DMS153 treated with DMSO at 0.1 percent for 48 hours (cell line): ENCODE data around the gene COPS3.

Source experiments
- DNase-seq: peaks from one replicate; lab custom pipeline; 2025; ENCODE audit not compliant: unreplicated experiment; lab: John Stamatoyannopoulos, UW

Gene COPS3

DNA sequence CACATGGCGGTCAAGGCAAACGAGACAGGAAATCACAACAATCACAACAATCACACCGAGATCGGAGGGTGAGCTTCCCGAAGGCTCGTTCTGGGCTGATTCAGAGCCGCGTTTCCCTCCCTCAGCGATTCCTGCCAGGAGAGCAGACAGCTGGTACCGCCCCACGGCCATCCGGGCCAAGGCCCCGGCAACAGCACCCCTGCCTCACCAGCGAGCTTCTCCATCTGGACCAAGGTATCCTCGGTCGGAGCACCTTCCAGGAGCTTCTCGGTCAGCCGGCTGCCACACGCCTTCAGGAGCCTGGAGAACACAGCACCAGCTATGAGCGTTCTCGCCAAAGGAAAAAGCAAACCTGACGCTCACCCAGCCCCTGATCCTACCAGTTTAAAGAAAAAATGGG is 59.7 kb downstream of the COPS3 start:
- DNase-seq = no peak

DNA sequence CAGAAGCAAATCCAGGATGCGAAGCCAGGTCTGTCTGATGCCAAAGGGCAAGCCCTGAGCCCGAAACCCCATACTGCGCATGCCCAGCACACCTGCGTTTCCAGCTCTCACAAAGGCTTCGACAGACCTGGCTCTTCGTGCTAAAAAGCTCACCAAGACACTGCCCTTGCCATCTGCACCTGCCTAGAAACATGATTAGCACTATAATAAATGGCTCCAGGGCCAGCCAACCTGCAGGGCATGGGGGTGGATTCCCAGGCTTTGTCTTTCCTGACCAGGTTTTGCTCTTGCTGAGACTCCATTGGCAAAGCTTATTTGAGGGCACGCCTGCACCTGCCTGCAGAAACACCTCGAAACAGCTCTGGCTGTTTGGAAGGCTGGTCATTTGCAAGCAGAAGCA is 60.5 kb downstream of the COPS3 start:
- DNase-seq = no peak

DNA sequence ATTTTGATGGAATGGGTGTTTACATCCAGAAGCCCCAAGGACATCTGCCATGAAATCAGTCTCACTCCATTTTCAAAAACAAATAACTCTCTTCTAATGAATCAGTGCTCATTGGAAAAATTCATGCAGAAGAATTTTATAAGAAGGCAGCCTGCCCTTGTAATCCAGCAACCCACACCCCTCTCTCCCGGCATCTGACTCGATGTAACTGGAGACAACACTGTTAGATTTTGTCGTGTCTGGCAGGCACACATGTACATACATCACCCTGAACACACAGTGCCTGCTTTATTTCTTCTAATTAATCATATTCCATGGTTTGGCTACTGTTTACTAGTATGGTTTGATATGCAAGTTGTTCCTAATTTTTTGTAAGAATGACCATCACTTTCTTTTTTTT is 63.1 kb downstream of the COPS3 start:
- DNase-seq = no peak

DNA sequence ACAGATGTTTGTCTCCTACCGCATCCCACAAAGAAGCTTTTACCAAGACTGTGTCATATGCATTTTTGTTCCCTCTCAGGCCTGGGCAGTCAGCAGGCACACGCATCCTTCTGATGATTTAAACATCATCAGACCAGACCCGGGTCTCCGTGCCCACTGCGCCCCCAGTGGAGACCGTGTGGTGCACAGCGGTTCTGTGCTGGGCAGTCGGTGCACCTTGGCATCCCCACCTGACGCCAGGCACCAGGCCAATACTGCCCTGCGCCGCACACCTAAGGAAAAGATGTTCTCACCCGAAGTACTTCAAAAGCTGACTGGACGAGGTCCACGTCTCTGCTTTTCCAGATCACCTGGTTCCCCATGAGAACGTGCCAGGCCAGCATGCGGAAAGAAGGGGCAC is 64.3 kb downstream of the COPS3 start:
- DNase-seq = no peak

DNA sequence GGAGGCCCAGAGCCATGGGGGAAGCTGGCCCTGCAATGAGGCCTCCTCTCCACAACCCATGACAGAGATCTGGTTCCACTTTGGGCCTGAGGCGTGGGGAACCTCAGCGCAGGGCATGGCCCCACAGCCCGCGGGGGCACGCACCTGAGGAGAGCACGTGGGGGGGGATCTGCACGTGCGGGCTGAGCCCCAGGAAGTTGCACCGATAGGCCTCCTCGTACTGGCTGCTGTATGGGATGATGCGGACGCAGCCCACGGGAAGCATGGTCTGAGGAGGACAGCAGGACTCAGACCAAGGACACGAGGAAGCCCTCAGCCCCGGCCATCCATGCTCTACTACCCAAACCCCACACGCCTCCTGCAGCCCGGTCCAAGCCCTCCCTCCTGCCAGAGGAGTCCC is 64.8 kb downstream of the COPS3 start:
- no peak for DNase-seq

DNA sequence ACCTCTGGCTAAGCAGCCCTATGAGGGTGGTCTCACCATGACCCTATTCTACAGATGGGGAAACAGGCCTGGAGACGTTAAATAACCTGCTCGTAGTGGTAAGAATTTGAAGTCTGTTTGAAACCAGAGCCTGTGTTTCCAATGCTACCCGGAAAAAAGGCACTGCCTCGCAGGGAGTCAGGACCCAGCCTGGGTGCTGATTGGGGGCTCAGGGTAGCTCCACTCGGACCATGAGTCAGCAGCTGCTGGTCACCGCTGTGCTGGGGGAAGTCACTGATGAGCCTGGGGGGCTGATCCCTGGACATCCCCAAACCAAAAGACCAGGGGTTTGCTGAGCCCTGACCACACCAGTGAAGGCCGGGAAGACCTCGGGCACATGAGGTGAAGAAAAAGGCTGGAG is 65.5 kb downstream of the COPS3 start:
- no peak for DNase-seq

DNA sequence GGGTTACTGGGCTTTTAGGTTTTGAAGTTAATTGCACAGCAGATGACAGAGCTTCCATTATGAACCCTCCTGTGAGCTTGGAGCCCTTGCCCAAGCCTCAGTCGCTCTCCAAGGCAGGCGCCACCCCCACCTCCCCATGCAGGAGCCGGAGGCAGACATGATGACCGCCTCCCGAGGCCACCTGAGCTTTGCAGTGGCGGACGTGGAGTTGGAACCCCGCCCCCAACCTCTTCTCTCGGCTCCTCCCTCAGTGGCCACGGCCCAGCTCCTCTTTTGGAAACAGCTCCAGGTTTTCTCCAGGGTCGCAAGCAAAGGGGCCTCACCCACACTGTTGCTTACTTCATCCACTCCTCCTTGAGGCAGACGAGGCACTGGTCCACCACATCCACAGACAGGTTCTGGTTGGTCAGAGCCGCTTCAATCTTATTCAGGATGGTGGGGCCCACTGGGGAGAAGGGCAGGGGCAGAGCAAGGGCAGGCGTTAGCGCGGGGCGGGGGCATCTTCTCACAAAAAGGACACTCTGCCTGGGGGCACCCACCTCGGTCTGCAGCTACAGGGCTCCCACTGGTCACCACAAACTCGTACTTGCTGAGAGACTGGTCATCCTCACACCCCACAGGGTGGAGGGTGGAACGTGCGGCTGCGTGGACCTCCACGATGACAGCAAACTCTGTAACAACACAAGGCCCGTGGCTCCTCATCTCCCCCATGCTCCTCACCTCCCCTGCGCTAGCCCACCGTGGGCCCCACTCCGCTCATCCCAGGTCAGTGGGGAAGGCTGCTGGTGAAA is 66.2 kb downstream of the COPS3 start:
- DNase-seq = no peak

DNA sequence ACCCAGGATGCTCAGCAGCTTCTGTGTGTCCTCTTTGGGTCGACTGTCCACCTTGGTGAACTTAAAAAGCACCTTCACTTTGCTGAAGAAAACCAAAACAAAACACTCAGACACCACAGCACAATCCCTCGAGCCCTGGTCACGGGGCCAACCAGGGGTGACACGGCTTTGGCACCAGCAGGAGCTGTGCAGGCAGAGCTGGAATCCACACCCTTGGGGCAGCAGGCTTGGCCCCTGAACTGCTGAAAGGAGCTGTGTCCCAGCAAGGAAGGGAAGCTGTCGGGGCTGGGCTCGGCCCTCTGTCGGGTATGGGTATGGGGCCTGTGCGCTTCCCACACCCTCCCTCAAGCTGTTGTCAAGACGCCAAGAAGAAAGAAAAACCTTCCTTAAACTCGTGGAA is 67.3 kb downstream of the COPS3 start:
- DNase-seq = no peak

DNA sequence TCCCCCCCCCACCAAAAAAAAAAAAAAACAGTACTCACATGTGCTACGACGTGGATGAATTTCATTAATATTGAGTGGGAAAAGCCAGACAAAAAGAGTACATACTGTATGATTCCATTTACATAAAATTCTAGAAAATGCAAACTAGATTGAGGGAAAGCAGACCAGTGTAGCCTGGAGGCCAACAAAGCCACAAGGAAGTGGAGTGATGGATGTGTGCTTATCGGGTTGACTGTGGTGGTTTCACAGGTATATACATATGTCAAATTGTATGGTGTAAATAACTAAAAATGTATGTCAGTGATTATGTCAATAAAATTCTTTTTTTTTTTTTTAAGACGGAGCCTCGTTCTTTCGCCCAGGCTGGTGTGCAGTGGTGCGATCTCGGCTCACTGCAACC is 73.0 kb downstream of the COPS3 start:
- DNase-seq = no peak

DNA sequence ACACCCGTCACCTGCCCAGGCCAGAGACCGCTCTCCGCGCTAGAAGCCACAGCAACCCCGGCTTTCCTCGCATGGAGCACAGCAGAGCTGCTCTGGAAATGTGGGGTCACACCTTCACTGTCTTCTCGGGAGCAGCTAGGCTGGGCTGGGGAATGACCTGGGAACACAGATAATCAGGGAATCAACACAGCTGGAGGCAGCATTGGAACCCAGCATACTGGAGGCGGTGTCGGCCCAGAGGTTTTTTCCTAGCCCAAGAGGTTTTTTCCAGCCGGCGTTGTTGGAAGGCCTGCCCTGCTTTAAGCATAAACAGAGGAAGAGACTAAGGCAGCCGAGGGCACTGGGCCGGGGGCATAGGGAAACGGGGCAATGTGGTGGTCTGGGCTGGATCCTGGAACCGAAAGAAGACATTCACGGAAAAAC is 74.1 kb downstream of the COPS3 start:
- no peak for DNase-seq

DNA sequence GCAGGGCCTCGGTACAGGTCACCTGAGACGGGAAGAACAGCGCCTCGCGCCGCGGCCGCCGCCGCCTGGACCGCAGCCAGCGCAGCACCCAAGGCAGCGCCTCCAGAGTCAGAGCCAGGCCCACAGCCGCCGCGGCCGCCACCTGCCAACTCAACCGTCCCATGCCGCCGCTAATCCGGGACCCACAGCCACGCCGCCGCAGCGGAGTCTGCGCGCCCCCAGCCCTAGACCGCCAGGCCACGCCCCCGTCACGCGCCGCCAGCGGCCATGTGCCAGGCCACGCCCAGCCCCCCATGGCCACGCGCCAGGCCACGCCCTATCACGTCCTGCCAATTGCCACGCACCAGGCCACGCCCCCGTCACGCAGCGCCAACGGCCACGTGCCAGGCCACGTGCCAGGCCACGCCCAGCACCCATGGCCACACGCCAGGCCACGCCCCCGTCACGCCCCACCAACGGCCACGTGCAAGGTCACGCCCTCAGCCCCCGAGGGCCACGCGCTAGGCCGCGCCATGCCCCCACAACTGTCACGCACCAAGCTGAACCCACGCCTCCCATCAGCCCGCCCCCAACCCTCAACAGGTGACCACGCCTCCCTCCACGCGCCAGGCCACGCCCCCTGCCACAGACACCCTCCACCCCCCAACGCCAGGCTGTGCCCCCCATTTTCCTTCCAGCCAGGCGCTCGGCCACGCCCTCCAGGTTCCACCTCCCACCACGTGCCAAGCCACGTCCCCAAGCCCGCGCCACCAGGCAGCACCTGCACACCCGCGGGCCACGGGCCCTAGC is 74.7 kb downstream of the COPS3 start, which contains the start of gene PLD6:
Gene PLD6, minus strand, starts transcription at position 210 of the 789 bp plus-strand sequence. Its CDS starts 47 bp downstream, at position 163.
- peak; percentile 29 for DNase-seq

DNA sequence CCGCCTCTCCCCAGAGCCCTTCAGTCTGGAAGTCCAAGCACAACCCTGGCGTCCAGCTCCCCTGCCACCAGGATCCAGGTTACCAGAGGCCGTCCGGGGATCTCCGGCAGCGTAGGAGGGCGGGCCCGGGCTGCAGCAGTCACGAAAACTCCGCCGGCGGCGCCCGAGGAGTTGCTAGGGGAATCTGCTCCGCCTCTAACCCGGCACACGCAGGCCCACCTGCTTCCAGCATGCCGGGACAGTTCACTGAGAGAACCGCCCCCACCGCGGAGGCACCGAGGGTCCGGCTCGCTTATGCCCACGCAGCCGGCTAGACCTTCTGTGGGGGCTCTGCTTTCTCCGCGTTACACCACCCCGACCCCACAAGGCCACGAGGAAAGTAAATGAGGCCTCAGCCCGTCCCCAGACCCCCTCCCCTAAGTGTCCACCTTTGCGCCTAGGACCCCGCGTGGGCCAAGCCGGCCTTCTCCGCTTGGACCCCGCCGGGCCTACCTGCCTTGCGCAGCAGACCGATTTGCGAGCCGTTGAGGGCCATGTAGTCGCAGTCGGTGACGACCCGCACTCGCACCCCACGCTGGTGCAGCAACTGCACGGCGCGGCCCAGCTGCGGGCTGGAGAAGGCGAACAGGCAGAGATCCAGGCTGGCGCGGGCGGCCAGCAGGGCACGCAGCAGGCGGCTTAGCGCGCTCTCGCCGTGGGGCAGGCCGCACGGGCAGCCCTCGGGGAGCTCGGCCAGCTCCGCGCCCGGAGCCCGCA is 75.5 kb downstream of the COPS3 start:
- peak; percentile 1 for DNase-seq

DNA sequence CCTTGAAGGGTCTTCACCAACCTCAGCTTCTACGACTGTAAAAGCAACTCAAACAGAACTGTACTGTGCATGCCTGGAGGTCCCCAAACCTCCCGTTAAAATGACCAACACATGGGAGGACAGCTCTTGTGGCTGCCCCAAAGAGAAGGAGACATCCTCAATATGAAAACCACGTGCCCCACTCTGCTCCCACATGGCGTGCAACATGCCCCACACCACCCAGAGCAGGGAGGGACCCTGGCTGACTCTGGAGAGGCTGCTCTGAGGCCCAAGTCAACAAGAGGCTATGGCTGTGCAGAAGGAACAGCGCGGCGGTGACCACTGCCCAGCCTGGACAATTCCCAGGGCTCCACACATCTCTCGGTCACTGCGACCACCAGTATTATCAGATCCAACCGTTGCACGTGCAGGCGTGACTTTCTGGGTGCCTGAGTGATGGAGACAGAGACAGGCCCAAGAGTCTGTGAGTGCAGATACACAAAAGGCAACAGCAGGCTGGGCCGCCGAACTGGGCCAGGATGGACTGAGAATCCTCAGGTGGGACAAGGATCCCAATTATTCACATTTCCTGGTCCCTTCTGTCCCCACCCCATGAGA is 76.3 kb downstream of the COPS3 start:
- DNase-seq = no peak

DNA sequence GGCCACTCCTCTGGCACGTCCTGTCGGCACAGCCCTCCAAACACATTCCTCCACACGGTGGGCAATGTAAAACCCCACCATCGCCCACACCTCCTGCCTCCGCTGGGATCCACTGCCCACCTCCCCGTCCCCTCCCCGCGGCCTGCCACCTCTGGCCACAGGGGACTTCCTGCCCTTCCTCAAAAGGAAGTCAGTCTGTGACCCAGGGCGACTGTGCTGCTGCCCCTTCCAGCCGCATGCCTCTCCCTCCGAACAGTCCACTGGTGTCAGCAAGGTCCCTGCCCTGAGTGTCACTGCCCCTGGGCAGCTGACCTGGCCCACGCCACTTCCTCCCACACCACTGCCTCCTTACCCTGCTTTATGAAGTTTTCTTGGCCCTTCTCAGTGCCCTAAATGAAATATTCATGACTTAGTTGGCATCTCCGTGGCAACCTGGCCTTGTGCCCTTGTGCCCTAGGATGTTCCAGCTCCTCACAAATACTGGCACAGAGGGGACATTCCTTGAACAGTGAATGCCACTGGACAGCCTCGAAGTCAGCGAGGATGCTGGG is 76.9 kb downstream of the COPS3 start:
- no peak for DNase-seq

DNA sequence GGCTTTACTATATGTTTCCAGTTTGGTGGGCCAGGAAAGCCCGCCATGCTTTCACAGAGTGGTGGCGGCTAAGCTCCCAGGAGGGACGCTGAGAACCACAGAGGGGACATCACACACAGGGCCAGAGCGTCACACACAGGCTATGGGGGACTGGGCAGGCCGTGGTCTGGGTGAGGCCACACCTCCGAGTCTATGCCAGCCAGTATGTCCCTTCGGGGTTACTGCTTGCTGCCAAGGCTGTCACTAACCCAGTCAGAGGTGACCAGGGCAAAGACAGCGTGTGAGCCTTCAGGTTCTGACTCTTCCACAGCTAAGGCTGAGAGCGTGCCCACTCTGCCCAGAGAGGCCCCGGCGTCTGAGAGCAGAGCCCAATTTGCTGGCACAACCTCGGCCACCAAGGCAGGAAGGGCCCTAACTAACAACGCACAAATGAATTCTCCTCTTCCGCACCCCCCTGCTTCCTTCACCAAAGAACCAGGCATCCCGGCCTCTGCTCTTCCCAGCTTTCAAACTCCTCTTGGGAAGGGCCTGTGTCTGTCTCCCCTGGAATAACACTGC is 77.8 kb downstream of the COPS3 start:
- no peak for DNase-seq

DNA sequence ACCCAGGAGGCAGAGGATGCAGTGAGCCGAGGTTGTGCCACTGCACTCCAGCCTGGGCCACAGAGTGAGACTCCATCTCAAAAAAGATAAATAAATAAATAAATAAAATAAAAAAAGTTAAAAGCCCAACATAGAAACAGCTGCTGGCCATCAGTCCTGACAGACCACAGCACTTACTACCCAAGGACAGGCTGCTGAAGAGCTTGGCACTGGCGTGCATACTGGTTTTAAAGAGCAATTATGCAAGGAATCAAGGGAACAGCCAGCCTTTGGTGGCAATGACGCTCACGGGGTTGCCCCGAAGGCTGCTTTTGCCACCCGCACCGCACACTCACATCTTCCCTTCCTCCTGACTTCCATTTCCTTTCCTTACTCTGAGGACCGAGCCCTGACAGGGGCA is 79.1 kb downstream of the COPS3 start:
- no peak for DNase-seq

DNA sequence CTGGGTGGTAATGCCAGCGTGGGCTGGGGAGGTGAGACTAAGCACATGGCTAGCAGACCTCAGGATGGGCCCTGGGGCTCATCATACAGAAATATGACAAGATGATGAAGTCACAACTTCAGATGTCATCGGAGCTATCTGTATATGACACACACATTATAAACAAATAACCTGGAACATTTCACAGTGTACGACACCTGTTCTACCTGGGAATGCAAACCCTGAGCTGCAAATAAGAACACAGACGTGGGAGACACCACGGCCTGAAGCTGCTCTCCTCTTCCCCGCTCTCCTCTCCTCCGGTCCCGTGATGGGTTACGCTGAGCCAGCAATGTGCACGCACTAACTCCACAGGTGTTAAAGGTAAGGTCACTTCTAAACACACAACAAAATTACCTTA is 79.8 kb downstream of the COPS3 start:
- no peak for DNase-seq

DNA sequence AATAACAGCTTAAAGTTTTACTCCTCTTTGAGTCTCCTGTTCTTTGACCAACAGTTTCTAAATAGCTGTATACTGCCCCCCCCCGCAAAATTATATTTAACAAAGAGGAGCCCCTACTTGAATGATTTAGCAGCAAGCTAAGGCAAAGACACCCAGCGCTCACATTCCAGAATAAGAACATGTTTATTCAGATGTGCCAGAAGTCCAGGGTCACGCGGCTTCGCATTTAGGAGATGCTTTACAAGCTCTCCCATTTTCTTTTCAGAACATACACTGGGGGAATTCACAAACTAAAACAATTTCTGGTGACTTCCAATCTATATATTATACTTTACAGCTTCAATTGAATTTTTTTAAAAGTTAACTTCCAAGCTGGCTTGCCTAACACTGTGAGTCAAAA is 80.2 kb downstream of the COPS3 start:
- no peak for DNase-seq

DNA sequence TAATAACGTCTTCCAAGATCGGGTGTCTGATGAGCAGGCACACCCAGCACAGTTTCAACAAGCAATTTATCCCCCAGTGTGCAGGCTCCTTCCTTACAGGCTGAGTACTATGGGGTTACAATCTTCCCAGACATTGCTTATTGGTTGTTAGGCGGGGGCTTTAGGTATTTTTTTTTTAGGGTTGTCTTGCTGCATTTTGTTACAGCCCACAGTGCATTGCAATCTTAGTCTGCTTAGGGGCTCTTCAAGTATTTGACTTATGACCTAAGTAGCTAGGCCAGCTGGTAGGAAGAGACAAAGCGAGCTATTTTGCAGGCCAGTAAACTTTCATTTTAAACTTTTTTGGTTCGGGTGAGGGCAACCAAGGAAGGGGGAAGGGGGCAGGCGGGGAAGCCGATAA is 80.7 kb downstream of the COPS3 start:
- DNase-seq = no peak

DNA sequence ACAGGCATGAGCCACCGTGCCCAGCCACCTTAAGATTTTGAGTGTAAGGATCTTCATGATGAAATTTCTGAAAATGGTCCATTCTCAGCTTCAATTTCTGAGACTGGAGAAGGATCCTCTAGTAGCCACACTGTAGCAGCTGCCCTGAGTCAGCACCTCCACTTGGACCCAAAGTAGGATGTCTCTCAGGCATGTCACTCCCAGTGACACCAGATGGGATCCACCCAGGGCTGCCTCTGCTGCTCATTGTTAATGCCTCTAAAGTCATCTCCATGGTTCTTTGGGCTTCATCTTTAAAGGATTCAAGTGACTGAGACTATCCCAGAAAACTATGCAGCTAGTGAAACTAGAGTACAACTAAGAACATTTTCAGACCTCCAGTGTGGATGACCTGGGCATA is 82.8 kb downstream of the COPS3 start:
- no peak for DNase-seq

DNA sequence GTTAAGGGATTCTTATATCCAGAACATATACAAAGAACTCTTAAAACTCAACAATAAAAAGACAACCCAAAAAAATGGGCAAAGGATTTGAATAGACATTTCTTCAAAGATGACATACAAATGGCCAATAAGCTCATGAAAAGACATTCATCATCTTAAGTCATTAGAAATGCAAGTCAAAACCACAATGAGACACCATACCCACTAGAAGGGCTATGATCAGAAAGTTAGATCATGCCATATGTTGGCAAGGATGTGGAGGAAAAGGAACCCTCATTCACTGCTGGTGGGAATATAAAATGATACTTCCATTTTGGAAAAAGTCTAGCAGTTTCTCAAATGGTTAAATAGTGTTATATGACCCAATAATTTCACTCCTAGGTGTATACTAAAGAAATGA is 84.3 kb downstream of the COPS3 start:
- no peak for DNase-seq
